Endothelial cell of umbilical vein (primary cell): ENCODE results near the gene DNAAF5. TPM values are rescaled to one million over a fixed set of nuclear protein-coding genes. Genes with fewer than 3 reads are reported as not detected.
"Not testable (repeated sequence)": the region's sequence is repeated elsewhere in the genome, so short reads cannot be mapped to it uniquely, and the experiment has no call there.

Experiments used
- BruUV-seq: library from RNA; stranded (reverse); fragments of 400-500 nt; replicated peaks from 2 replicates; lab custom pipeline; 2021; lab: Mats Ljungman, UMichigan
- CTCF ChIA-PET: fragments of 300-600, 350-600 bp; sonication (Branson Sonifier 250); formaldehyde crosslinking; loops from one replicate; lab custom pipeline; 2021; ENCODE audit warnings: antibody characterized with exemption, inconsistent platforms; lab: Charles Lee
- POLR2A ChIA-PET: fragments of 300-600, 350-600 bp; sonication (Branson Sonifier 250); formaldehyde crosslinking; loops from one replicate; lab custom pipeline; 2021; ENCODE audit warnings: antibody characterized with exemption, inconsistent platforms; lab: Charles Lee
- DNase-seq: peaks from one replicate; pipeline ENCODE4 v3.0.0-alpha.2; 2011; ENCODE audit warnings: low read depth, low spot score
- FAIRE-seq: peaks from 2 replicates; lab custom pipeline; 2011; peaks lifted over from hg19 to GRCh38; lab: Jason Lieb, UNC
- H2AFZ ChIP-seq: 2 replicates; pipeline ENCODE4 v1.6.0; 2012; ENCODE audit warnings: low read depth, low read length, control low read depth, inconsistent platforms
- H3K27ac ChIP-seq: 2 replicates; pipeline ENCODE4 v1.5.1; 2011; ENCODE audit warnings: low read depth, mild to moderate bottlenecking, control low read depth, low read length, moderate library complexity; ENCODE audit not compliant: insufficient read depth
- H3K27me3 ChIP-seq, 2 experiments: 2 replicates each; pipeline versions ENCODE4 v1.6.0 to v1.6.1; 2011; ENCODE audit warnings: low read length in 2 of 2, mixed read lengths in 1 of 2; ENCODE audit not compliant: control insufficient read depth in 2 of 2, insufficient read depth in 2 of 2
- H3K36me3 ChIP-seq, 2 experiments: 2 replicates in 1 of 2; 3 replicates in 1 of 2; pipeline ENCODE4 v1.5.1; 2011; ENCODE audit warnings: low read length in 2 of 2, mild to moderate bottlenecking in 1 of 2, moderate library complexity in 1 of 2; ENCODE audit not compliant: control insufficient read depth in 2 of 2, insufficient read depth in 2 of 2; ENCODE audit errors: extremely low read depth in 1 of 2
- H3K4me1 ChIP-seq: 3 replicates; pipeline ENCODE4 v1.5.1; 2011; ENCODE audit warnings: mild to moderate bottlenecking, low read length; ENCODE audit not compliant: control insufficient read depth, insufficient read depth; ENCODE audit errors: extremely low read depth
- H3K4me2 ChIP-seq: 2 replicates; pipeline ENCODE4 v1.6.1; 2011; ENCODE audit warnings: low read length, control low read depth, mixed read lengths; ENCODE audit not compliant: insufficient read depth
- H3K4me3 ChIP-seq, 3 experiments: fragments of 200-600 bp in 1 of 3; sonication (generic), shearing (Covaris generic) in 1 of 3; replicated peaks in 1 of 3; 2 replicates each; pipeline ENCODE4 v1.5.1; 2011 to 2016; ENCODE audit warnings: control low read depth in 3 of 3, low read length in 3 of 3, mild to moderate bottlenecking in 2 of 3, inconsistent platforms in 1 of 3, low read depth in 1 of 3, moderate library complexity in 1 of 3; ENCODE audit not compliant: insufficient read depth in 1 of 3
- H3K79me2 ChIP-seq: 2 replicates; pipeline ENCODE4 v1.6.0; 2012; ENCODE audit warnings: low read length, inconsistent platforms; ENCODE audit not compliant: control insufficient read depth, insufficient read depth
- H3K9ac ChIP-seq: replicated peaks from 2 replicates; pipeline ENCODE3; 2011; ENCODE audit warnings: low read length, control low read depth; ENCODE audit not compliant: insufficient read depth; ENCODE audit errors: extremely low read depth
- H3K9me1 ChIP-seq: replicated peaks from 3 replicates; pipeline ENCODE4 v1.6.0; 2011; ENCODE audit warnings: mild to moderate bottlenecking, low read length; ENCODE audit not compliant: control insufficient read depth, insufficient read depth; ENCODE audit errors: extremely low read depth
- H3K9me3 ChIP-seq: replicated peaks from 2 replicates; pipeline ENCODE4 v1.5.1; 2012; ENCODE audit warnings: low read length, inconsistent platforms; ENCODE audit not compliant: control insufficient read depth, insufficient read depth
- H4K20me1 ChIP-seq: replicated peaks from 2 replicates; pipeline ENCODE3; 2011; ENCODE audit warnings: mild to moderate bottlenecking, low read length; ENCODE audit not compliant: control insufficient read depth, insufficient read depth; ENCODE audit errors: extremely low read depth
- CTCF ChIP-seq, 2 donors: IDR thresholded peaks; 1 replicate in 1 of 2; 2 replicates in 1 of 2; pipeline ENCODE4 v1.5.1; 2011; ENCODE audit warnings: low read length in 2 of 2, mild to moderate bottlenecking in 2 of 2, moderate library complexity in 2 of 2, control low read depth in 1 of 2, inconsistent platforms in 1 of 2, low read depth in 1 of 2; ENCODE audit not compliant: insufficient read depth in 1 of 2; ENCODE audit errors: extremely low read depth in 1 of 2
- EZH2 ChIP-seq: IDR thresholded peaks from 2 replicates; pipeline ENCODE4 v1.6.1; 2012; ENCODE audit warnings: borderline replicate concordance, low read depth, mild to moderate bottlenecking, moderate library complexity, low read length, inconsistent platforms; ENCODE audit not compliant: severe bottlenecking
- FOS ChIP-seq: IDR thresholded peaks from 2 replicates; pipeline ENCODE4 v1.6.1; 2011; ENCODE audit warnings: mild to moderate bottlenecking, low read length, moderate library complexity, borderline replicate concordance; ENCODE audit not compliant: insufficient read depth
- GATA2 ChIP-seq: IDR thresholded peaks from 2 replicates; pipeline ENCODE4 v1.7.0; 2011; ENCODE audit warnings: low read depth, mild to moderate bottlenecking, moderate library complexity, mixed read lengths, low read length; ENCODE audit not compliant: insufficient read length, insufficient read depth
- JUN ChIP-seq: IDR thresholded peaks from 2 replicates; pipeline ENCODE4 v1.6.1; 2011; ENCODE audit warnings: borderline replicate concordance, low read depth; ENCODE audit not compliant: insufficient read length, insufficient read depth
- MAX ChIP-seq: IDR thresholded peaks from 2 replicates; pipeline ENCODE4 v1.6.1; 2011; ENCODE audit not compliant: insufficient read depth, insufficient read length
- MYC ChIP-seq: IDR thresholded peaks from one replicate; pipeline ENCODE4 v1.6.1; 2011; ENCODE audit warnings: mild to moderate bottlenecking, low read depth, low read length
- POLR2A ChIP-seq: IDR thresholded peaks from 2 replicates; pipeline ENCODE4 v1.6.1; 2012; ENCODE audit warnings: low read depth, mild to moderate bottlenecking, control low read depth, low read length
- POLR2AphosphoS5 ChIP-seq: IDR thresholded peaks from 2 replicates; pipeline ENCODE4 v1.6.1; 2012; ENCODE audit warnings: low read depth, mild to moderate bottlenecking, control low read depth, low read length, moderate library complexity; ENCODE audit not compliant: insufficient read depth
- dilution Hi-C: fragments of 300-500 bp; cut with MboI; formaldehyde crosslinking; loops from one replicate; pipeline ENCODE4 v1.15.0; 2019; ENCODE audit warnings: low sequenced_read_pairs; ENCODE audit not compliant: extremely low pct_ligation_motif_present
- intact Hi-C: fragments of 100-400 bp; cut with micrococcal nuclease; formaldehyde crosslinking; loops from one replicate; pipeline ENCODE4 v1.10.0; 2022
- polyA plus RNA-seq, 4 experiments: library from polyadenylated mRNA; depleted of rRNA in 3 of 4; stranded (reverse) in 3 of 4; unstranded in 1 of 4; fragments of >200 nt; gene quantifications; 2 replicates each; pipeline versions ENCODE4 v1.2.1 to v1.2.3, GENCODE V29; 2011 to 2012; ENCODE audit warnings: missing spikeins in 1 of 4
- total RNA-seq: library from RNA; stranded (reverse); gene quantifications from 2 replicates; pipeline ENCODE4 v1.2.3, GENCODE V29; 2021

The DNAAF5 gene
- total and polyA plus RNA-seq, 2 donors (not counting 3 experiments of a cell fraction or from before 2014, with no cell fraction given) = 49.3 to 65.5 TPM

GRCh38 chr7:794671-795329 lies 68.3 kb downstream of the DNAAF5 start:
- POLR2A ChIA-PET = no interaction called here

GRCh38 chr7:796434-797169 lies 70.1 kb downstream of the DNAAF5 start:
- H3K9me1 ChIP-seq, H3K9ac ChIP-seq, H3K79me2 ChIP-seq, H3K4me1 ChIP-seq, intact Hi-C loops, H3K4me2 ChIP-seq, H3K4me3 ChIP-seq, FAIRE-seq, POLR2A ChIA-PET, H2AFZ ChIP-seq, H3K36me3 ChIP-seq, dilution Hi-C loops, BruUV-seq, H3K9me3 ChIP-seq, H4K20me1 ChIP-seq, H3K27ac ChIP-seq, DNase-seq, H3K27me3 ChIP-seq: not testable (repeated sequence)
- CTCF ChIA-PET = interaction anchor here (0.9 kb wide), 2 partner anchors 17 to 35 kb away, joined by 3 read pairs; partner anchors contain the start of gene SUN1

More at GRCh38 chr7:794671-795329, 68.3 kb downstream of the DNAAF5 start:
- Histone ChIP-seq H2AFZ (no peak overlapping the region), H3K27me3 (no peaks in the 10 kb centered on the region), H3K36me3 (no peaks in the 10 kb centered on the region), H3K9ac (no peak overlapping the region), H4K20me1 (no peaks in the 10 kb centered on the region), H3K4me3 (no peak overlapping the region), H3K9me1 (no peaks in the 10 kb centered on the region), H3K79me2 (no peaks in the 10 kb centered on the region), H3K9me3 (no peaks in the 10 kb centered on the region), H3K27ac (no peak overlapping the region), H3K4me1 (no peaks in the 10 kb centered on the region), H3K4me2 (no peak overlapping the region)
- no peak for TF ChIP-seq POLR2A
- no peak for TF ChIP-seq EZH2
- TF ChIP-seq FOS = no peak
- TF ChIP-seq GATA2 = no peak
- no peak for TF ChIP-seq JUN
- TF ChIP-seq CTCF (IDR thresholded peaks at IDR 0.05; ENCODE audit: extremely low read depth in 1 of 2, insufficient read depth in 1 of 2, low read depth in 1 of 2, low read length in 2 of 2) = no peak
- TF ChIP-seq MAX = no peak
- no peak for TF ChIP-seq POLR2AphosphoS5
- no peak for TF ChIP-seq MYC
- DNase-seq (no peak), FAIRE-seq (no peak)
- no TSS peak for BruUV-seq
- dilution Hi-C loops (no loop called here), intact Hi-C loops (no loop called here)
- CTCF ChIA-PET = interaction anchor here (0.8 to 1.5 kb wide), 2 partner anchors 42 to 79 kb away, joined by 3 read pairs; no protein-coding TSS in a partner anchor
